OCI-LY1 (cell line): ENCODE data around the gene ERMAP.

Experiments
- H2AFZ ChIP-seq: fragments of 200-600 bp; sonication (generic), shearing (Covaris generic); 2 replicates; pipeline ENCODE4 v1.6.0; 2014; ENCODE audit warnings: antibody characterized with exemption, mild to moderate bottlenecking, low read length
- H3F3A ChIP-seq: fragments of 200-600 bp; sonication (generic), shearing (Covaris generic); 2 replicates; pipeline ENCODE4 v1.6.0; 2014; ENCODE audit warnings: mild to moderate bottlenecking, antibody characterized with exemption, low read length, moderate library complexity; ENCODE audit not compliant: insufficient read depth
- H3K27ac ChIP-seq: fragments of 200-600 bp; sonication (generic); 2 replicates; pipeline ENCODE4 v1.5.1; 2014; ENCODE audit warnings: low read length, mixed run types, mild to moderate bottlenecking, low read depth; ENCODE audit not compliant: poor library complexity, severe bottlenecking
- H3K27me3 ChIP-seq: fragments of 200-600 bp; sonication (generic); 2 replicates; pipeline ENCODE4 v1.6.0; 2014; ENCODE audit warnings: antibody characterized with exemption, mild to moderate bottlenecking, low read length, moderate library complexity; ENCODE audit not compliant: insufficient read depth
- H3K36me3 ChIP-seq: fragments of 200-600 bp; sonication (generic); 2 replicates; pipeline ENCODE4 v1.6.1; 2014; ENCODE audit warnings: mild to moderate bottlenecking, antibody characterized with exemption, low read length, moderate library complexity, mixed read lengths; ENCODE audit not compliant: insufficient read depth
- H3K4me1 ChIP-seq: fragments of 200-600 bp; sonication (generic); 2 replicates; pipeline ENCODE4 v1.5.1; 2014; ENCODE audit warnings: mild to moderate bottlenecking, low read length, moderate library complexity; ENCODE audit not compliant: insufficient read depth, severe bottlenecking
- H3K4me2 ChIP-seq: fragments of 200-600 bp; sonication (generic), shearing (Covaris generic); 2 replicates; pipeline ENCODE4 v1.6.1; 2014; ENCODE audit warnings: low read length
- H3K4me3 ChIP-seq: fragments of 200-600 bp; sonication (generic); 2 replicates; pipeline ENCODE4 v1.5.1; 2014; ENCODE audit warnings: low read length, low read depth, mild to moderate bottlenecking, mixed read lengths; ENCODE audit not compliant: poor library complexity, severe bottlenecking
- H3K79me2 ChIP-seq: fragments of 200-600 bp; shearing (Covaris generic); 2 replicates; pipeline ENCODE4 v1.6.1; 2016; ENCODE audit warnings: mixed run types, low read length, mixed read lengths; ENCODE audit not compliant: insufficient read depth
- H3K9ac ChIP-seq: fragments of 200-600 bp; sonication (generic), shearing (Covaris generic); 2 replicates; pipeline ENCODE4 v1.6.1; 2014; ENCODE audit warnings: mild to moderate bottlenecking, low read length, mixed read lengths
- H3K9me2 ChIP-seq: fragments of 200-600 bp; sonication (generic), shearing (Covaris generic); 2 replicates; pipeline ENCODE4 v1.6.1; 2014; ENCODE audit warnings: low read depth, mild to moderate bottlenecking, low read length, mixed read lengths
- H3K9me3 ChIP-seq: fragments of 200-600 bp; shearing (Covaris generic); 2 replicates; pipeline ENCODE4 v1.6.1; 2014; ENCODE audit warnings: low read length, mixed read lengths
- H4K20me1 ChIP-seq: fragments of 200-600 bp; sonication (generic), shearing (Covaris generic); 2 replicates; pipeline ENCODE4 v1.6.0; 2016; ENCODE audit warnings: mild to moderate bottlenecking, low read length; ENCODE audit not compliant: insufficient read depth
- EZH2 ChIP-seq: fragments of 200-600 bp; sonication (generic), shearing (Covaris generic); IDR thresholded peaks from 2 replicates; pipeline ENCODE4 v1.8.0; 2017; ENCODE audit warnings: borderline replicate concordance, mixed run types, mild to moderate bottlenecking, antibody characterized with exemption, low read length, moderate library complexity, mixed read lengths
- TF ChIP-seq, protein P1 (sequence below): fragments of 200-600 bp; sonication (generic), shearing (Covaris generic); IDR thresholded peaks from 2 replicates; pipeline ENCODE4 v1.5.1; 2017; ENCODE audit warnings: mild to moderate bottlenecking, antibody characterized with exemption, low read length, moderate library complexity, mixed read lengths

ERMAP gene

DNA sequence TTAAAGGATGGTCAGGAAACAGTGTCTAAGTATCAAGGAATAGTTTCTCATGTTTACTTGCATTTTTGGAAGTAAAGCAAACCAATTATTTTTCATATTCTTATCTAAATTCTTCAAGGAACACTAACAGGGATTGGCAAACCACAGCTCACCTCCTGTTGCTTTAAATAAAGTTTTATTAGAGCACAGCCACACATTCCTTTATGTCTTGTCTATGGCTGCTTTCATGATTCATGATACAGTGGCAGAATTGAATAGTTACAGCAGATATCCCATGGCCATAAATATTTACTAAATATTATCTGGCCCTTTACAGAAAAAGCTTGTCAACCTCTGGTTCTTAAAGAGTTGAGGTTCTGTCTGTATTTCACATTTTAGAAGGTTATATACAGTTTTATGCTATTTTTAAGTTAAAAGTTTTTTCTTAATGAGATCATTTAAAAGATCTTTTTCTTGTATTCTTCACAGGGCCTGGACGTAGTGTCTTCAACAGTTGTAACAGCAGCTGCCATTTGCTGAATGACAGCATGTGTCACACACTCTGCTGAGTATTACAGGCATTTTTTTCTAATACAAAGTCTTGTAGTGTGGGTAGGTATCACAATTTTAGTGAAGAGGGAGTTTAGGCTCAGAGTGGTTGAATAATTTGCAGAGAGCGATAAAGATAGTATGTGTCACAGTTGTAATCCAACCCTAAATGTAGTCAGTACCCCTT lies 32.1 kb downstream of the ERMAP start:
- TF ChIP-seq, protein P1, sequence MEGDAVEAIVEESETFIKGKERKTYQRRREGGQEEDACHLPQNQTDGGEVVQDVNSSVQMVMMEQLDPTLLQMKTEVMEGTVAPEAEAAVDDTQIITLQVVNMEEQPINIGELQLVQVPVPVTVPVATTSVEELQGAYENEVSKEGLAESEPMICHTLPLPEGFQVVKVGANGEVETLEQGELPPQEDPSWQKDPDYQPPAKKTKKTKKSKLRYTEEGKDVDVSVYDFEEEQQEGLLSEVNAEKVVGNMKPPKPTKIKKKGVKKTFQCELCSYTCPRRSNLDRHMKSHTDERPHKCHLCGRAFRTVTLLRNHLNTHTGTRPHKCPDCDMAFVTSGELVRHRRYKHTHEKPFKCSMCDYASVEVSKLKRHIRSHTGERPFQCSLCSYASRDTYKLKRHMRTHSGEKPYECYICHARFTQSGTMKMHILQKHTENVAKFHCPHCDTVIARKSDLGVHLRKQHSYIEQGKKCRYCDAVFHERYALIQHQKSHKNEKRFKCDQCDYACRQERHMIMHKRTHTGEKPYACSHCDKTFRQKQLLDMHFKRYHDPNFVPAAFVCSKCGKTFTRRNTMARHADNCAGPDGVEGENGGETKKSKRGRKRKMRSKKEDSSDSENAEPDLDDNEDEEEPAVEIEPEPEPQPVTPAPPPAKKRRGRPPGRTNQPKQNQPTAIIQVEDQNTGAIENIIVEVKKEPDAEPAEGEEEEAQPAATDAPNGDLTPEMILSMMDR, result no peak
- TF ChIP-seq EZH2, result no peak
- Histone ChIP-seq H3K79me2 (no peaks in the 10 kb centered on the region), H3F3A (no peaks in the 10 kb centered on the region), H4K20me1 (no peaks in the 10 kb centered on the region), H3K4me1 (peaks cover 23% of the 10 kb centered on the region), H3K27ac (no peak overlapping the region), H3K4me2 (no peak overlapping the region), H3K9me2 (no peaks in the 10 kb centered on the region), H3K9me3 (peaks cover 8% of the 10 kb centered on the region; the same call in 1 of the 2 replicates), H3K4me3 (no peak overlapping the region), H3K9ac (no peak overlapping the region), H2AFZ (no peak overlapping the region), H3K27me3 (no peaks in the 10 kb centered on the region), H3K36me3 (peaks cover 49% of the 10 kb centered on the region)

DNA sequence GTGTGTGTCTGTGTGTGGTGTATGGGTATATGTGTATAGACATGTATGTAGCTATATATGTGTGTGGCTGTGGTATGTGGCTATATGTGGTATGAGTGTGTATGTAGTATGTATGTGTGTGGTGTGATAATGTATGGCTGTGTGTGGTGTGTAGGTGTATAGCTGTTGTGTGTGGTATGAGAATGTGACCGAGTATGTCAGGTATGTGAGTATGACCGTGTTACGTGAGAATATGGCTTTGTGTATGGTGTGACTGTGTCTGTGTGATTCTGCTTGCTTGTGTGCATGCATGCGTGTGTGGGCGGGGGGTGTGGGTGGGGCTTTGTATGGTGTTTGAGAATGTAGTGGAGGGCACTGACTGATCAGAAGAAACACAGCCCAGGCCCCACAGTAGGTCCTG lies 33.0 kb downstream of the ERMAP start:
- H3K9me3 ChIP-seq, result peaks cover 8% of the 10 kb centered on the region; the same call in 1 of the 2 replicates
- H2AFZ ChIP-seq, result no peak overlapping the region
- H3K4me2 ChIP-seq, result no peak overlapping the region
- H3K4me1 ChIP-seq, result peaks cover 23% of the 10 kb centered on the region
- no peaks in the 10 kb centered on the region for H3K79me2 ChIP-seq
- H3K9me2 ChIP-seq, result no peaks in the 10 kb centered on the region
- no peak overlapping the region for H3K9ac ChIP-seq
- H4K20me1 ChIP-seq, result no peaks in the 10 kb centered on the region
- H3K27me3 ChIP-seq, result no peaks in the 10 kb centered on the region
- H3K36me3 ChIP-seq, result peaks cover 49% of the 10 kb centered on the region
- TF ChIP-seq EZH2, result no peak
- TF ChIP-seq, protein P1, result no peak
- H3K27ac ChIP-seq, result no peak overlapping the region
- H3K4me3 ChIP-seq, result no peak overlapping the region
- H3F3A ChIP-seq, result no peaks in the 10 kb centered on the region

DNA sequence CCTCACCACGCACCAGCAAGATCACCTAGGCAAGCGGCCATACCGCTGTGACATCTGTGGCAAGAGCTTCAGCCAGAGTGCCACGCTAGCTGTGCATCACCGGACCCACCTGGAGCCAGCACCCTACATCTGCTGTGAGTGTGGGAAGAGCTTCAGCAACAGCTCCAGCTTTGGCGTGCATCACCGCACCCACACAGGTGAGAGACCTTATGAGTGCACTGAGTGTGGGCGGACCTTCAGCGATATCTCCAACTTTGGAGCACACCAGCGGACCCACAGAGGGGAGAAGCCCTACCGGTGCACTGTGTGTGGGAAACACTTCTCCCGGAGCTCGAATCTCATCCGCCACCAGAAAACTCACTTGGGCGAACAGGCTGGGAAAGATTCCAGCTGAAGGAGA lies 34.5 kb downstream of the ERMAP start:
- peaks cover 12% of the 10 kb centered on the region; the same call in 1 of the 2 replicates for H3K9me3 ChIP-seq
- no peak overlapping the region for H2AFZ ChIP-seq
- H3K36me3 ChIP-seq, result peaks cover 49% of the 10 kb centered on the region
- H3K4me2 ChIP-seq, result no peak overlapping the region
- no peaks in the 10 kb centered on the region for H3F3A ChIP-seq
- no peak overlapping the region for H3K4me3 ChIP-seq
- no peaks in the 10 kb centered on the region for H3K27me3 ChIP-seq
- no peak for TF ChIP-seq EZH2
- TF ChIP-seq, protein P1, result no peak
- H3K27ac ChIP-seq, result no peak overlapping the region
- H3K79me2 ChIP-seq, result no peaks in the 10 kb centered on the region
- H3K9me2 ChIP-seq, result no peaks in the 10 kb centered on the region
- H4K20me1 ChIP-seq, result no peaks in the 10 kb centered on the region
- H3K9ac ChIP-seq, result no peak overlapping the region
- H3K4me1 ChIP-seq, result peaks cover 17% of the 10 kb centered on the region
